Thymus (tissue), 11 donors: ENCODE data around the gene PKDREJ. TPM values are rescaled to one million over a fixed set of nuclear protein-coding genes. Genes with fewer than 3 reads are reported as not detected.
"Not testable (repeated sequence)": the region's sequence is repeated elsewhere in the genome, so short reads cannot be mapped to it uniquely, and the experiment has no call there.

Experiments used
- DNase-seq, 9 donors: peaks; one replicate each; pipeline ENCODE4 v3.0.0-alpha.2; 2013; ENCODE audit warnings: low spot score in 9 of 9, low read depth in 6 of 9, missing footprints in 1 of 9
- H3K27ac ChIP-seq, 2 donors: one replicate each; pipeline ENCODE4 v1.5.1; 2013; ENCODE audit warnings: control low read depth in 1 of 2, low read depth in 1 of 2, low read length in 1 of 2, mild to moderate bottlenecking in 1 of 2, moderate library complexity in 1 of 2
- H3K27me3 ChIP-seq, 2 donors: one replicate each; pipeline ENCODE4 v1.5.1; 2013; ENCODE audit warnings: low read length in 1 of 2; ENCODE audit not compliant: control insufficient read depth in 2 of 2, insufficient read depth in 1 of 2
- H3K36me3 ChIP-seq, 2 donors: one replicate each; pipeline ENCODE4 v1.5.1; 2013; ENCODE audit warnings: low read length in 1 of 2, mild to moderate bottlenecking in 1 of 2, moderate library complexity in 1 of 2; ENCODE audit not compliant: control insufficient read depth in 2 of 2, insufficient read depth in 2 of 2
- H3K4me1 ChIP-seq, 2 donors: one replicate each; pipeline ENCODE4 v1.5.1; 2013; ENCODE audit warnings: low read length in 2 of 2; ENCODE audit not compliant: control insufficient read depth in 2 of 2, insufficient read depth in 2 of 2
- H3K4me3 ChIP-seq, 2 donors: one replicate each; pipeline ENCODE4 v1.5.1; 2013; ENCODE audit warnings: low read length in 2 of 2, control low read depth in 1 of 2, mild to moderate bottlenecking in 1 of 2
- H3K9me3 ChIP-seq, 2 donors: one replicate each; pipeline ENCODE4 v1.5.1; 2013; ENCODE audit warnings: low read length in 1 of 2, mild to moderate bottlenecking in 1 of 2; ENCODE audit not compliant: control insufficient read depth in 2 of 2, insufficient read depth in 1 of 2
- WGBS: extraction: QIAGEN DNeasy Blood & Tissue Kit; methylation state at CpG from one replicate; pipeline ENCODE4 v1.1.7; 2013; 5-methylcytosine and 5-hydroxymethylcytosine counted together
- polyA plus RNA-seq: library from polyadenylated mRNA; stranded (reverse); fragments of 200-250 nt; gene quantifications from one replicate; pipeline ENCODE4 v1.2.3, GENCODE V29; 2013
- total RNA-seq: library from RNA; stranded (reverse); fragments of 120-200 nt; gene quantifications from one replicate; pipeline ENCODE4 v1.2.4, GENCODE V29; 2013
- donor health status: healthy.

PKDREJ gene
- total and polyA plus RNA-seq, 2 donors = 0.02 TPM; not detected in 1

GRCh38 chr22:46272762-46273431 lies 9.8 kb upstream of the PKDREJ start:
- Histone ChIP-seq H3K27ac (no peak overlapping the region), H3K4me3 (no peak overlapping the region), H3K27me3 (peaks cover 3 to 26% of the 10 kb centered on the region in 2 donors), H3K9me3 (no peaks in the 10 kb centered on the region), H3K4me1 (no peaks in the 10 kb centered on the region), H3K36me3 (peaks cover 0 to 5% of the 10 kb centered on the region in 2 donors)
- DNase-seq = no peak
- 97% methylated on average over 12 of the region's 12 CpGs for WGBS

GRCh38 chr22:46272196-46272595 lies 9.1 kb upstream of the PKDREJ start:
- Histone ChIP-seq H3K9me3 (peaks cover 0 to 3% of the 10 kb centered on the region in 2 donors), H3K4me3 (no peak overlapping the region), H3K27me3 (peaks cover 5 to 33% of the 10 kb centered on the region in 2 donors), H3K36me3 (peaks cover 0 to 5% of the 10 kb centered on the region in 2 donors), H3K27ac (no peak overlapping the region), H3K4me1 (peaks cover 0 to 4% of the 10 kb centered on the region in 2 donors)
- WGBS = 98% methylated on average over 8 of the region's 8 CpGs
- no peak for DNase-seq

DNA sequence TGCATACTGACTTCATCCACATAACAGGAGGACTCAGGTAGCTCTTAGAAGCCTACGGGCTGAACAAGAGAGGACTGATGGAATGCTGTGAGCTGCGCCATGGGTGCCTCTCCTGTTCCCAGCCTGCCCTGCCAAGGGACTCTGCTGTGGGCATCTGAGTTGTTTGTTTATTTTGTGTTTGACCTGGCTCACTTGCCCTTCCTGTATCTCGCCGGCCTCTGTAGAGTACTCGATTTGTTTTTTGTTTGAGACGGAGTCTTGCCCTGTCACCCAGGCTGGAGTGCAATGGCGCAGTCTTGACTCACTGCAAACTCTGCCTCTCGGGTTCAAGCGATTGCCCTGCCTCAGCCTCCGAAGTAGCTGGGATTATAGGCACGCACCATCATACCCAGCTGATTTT lies 6.4 kb upstream of the PKDREJ start:
- Histone ChIP-seq H3K27me3 (peaks cover 15 to 56% of the 10 kb centered on the region in 2 donors), H3K27ac (no peak overlapping the region), H3K4me1 (peaks cover 0 to 4% of the 10 kb centered on the region in 2 donors), H3K9me3 (peaks cover 5 to 11% of the 10 kb centered on the region in 2 donors), H3K36me3 (peaks cover 0 to 5% of the 10 kb centered on the region in 2 donors), H3K4me3 (no peak overlapping the region)
- WGBS = 96% methylated on average over 11 of the region's 11 CpGs
- no peak for DNase-seq

DNA sequence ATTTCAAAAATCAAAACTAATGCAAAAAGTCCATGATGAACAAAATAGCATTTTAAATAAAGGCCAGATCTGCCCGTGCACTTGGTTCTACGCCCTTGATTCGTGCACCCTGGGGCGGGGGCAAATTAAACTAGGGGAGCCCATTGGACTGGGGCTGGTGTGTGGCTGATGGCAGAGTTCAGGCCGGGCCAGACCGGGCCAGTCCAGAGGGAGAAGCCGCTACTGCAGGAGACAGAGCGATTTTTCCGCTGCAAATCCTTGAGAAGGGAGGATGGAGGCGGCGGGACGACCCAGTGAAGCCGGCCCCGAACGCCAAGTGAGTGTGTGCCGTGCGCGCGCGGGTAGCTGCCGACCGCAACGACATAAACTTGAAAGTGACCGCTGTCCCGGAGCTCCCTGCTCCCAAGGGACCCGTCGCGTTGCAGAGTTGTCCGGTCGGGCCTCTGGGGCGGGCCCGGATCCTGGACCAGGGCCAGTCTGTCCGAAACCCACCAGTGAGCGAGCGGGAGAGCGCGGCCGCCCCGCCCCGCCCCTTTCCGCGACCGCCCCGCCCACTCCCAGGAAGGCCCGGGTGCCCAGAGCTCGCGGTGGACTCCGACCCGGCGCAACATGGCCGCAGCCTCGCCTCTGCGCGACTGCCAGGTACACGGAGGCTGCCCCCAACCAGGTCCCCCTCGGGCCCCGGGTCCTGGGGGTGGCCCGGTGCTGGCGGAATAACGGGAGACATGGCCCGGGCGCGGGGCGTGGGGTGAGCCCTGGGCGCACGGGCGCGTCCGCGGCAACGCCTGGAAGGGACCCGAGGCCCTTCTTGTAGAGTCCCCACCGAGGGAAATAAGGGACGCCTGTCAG lies 4.5 kb upstream of the PKDREJ start, which contains the start of gene TTC38:
TSS of gene TTC38 (plus strand) at position 578 of the 849 bp plus-strand sequence. CDS start at position 610, 32 bp downstream.
- H3K27ac ChIP-seq = peak within 1 kb of the TSS in 1 of 2 donors; percentile 43
- peak within 1 kb of the TSS; percentile 50 to 70 for H3K4me3 ChIP-seq
- peak in 1 of 9 donors; percentile 35 for DNase-seq
- peaks cover 0 to 4% of the 10 kb centered on the region in 2 donors for H3K4me1 ChIP-seq
- H3K27me3 ChIP-seq = peaks cover 27 to 68% of the 10 kb centered on the region in 2 donors
- H3K36me3 ChIP-seq = no peaks in the 10 kb centered on the region
- peaks cover 8 to 11% of the 10 kb centered on the region in 2 donors for H3K9me3 ChIP-seq
- 3% methylated on average over 74 of the region's 74 CpGs for WGBS

- Histone ChIP-seq H3K9me3 (peaks cover 8 to 16% of the 10 kb centered on the region in 2 donors), H3K27me3 (peaks cover 44 to 88% of the 10 kb centered on the region in 2 donors)
- H3K27ac ChIP-seq, H3K36me3 ChIP-seq, DNase-seq, H3K4me1 ChIP-seq, H3K4me3 ChIP-seq: not testable (repeated sequence)
- 96% methylated on average over 4 of the region's 4 CpGs for WGBS
Observed at GRCh38 chr22:46265627-46266026, 2.5 kb upstream of the PKDREJ start.

GRCh38 chr22:46264520-46264919 lies 1.4 kb upstream of the PKDREJ start:
- WGBS = 99% methylated on average over 6 of the region's 6 CpGs
- H3K36me3 ChIP-seq, DNase-seq, H3K4me1 ChIP-seq, H3K27ac ChIP-seq, H3K4me3 ChIP-seq: not testable (repeated sequence)
- H3K27me3 ChIP-seq = peaks cover 47 to 93% of the 10 kb centered on the region in 2 donors
- peaks cover 8 to 16% of the 10 kb centered on the region in 2 donors for H3K9me3 ChIP-seq

GRCh38 chr22:46262449-46263215 lies 511 bp downstream of the PKDREJ start:
- Histone ChIP-seq H3K4me1 (peaks cover 0 to 3% of the 10 kb centered on the region in 2 donors), H3K9me3 (peaks cover 8 to 16% of the 10 kb centered on the region in 2 donors), H3K36me3 (no peaks in the 10 kb centered on the region), H3K27ac (no peak overlapping the region), H3K4me3 (peak overlapping the region in 1 of 2 donors; percentile 33), H3K27me3 (peaks cover 47 to 84% of the 10 kb centered on the region in 2 donors)
- 11% methylated on average over 109 of the region's 109 CpGs for WGBS
- DNase-seq = no peak

DNA sequence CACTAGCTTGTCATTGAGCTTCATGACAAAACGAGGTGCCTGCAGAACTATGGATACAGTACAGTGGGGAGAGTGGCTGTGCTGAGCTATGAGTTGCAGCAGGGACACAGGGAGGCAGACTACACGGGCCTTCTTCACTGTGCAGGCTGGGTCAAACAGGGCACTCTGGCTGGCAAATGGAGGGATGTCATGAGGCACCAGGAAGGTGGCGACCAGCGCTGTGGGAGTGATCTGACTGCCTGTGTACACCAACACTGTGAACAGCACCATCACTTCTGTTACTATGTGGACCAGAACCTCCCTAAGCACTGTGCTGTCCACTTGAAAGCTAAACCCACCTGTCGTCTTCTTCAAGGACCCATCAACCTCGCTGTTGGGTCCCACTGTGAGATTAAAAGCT lies 3.1 kb downstream of the PKDREJ start:
- peaks cover 35 to 61% of the 10 kb centered on the region in 2 donors for H3K27me3 ChIP-seq
- H3K36me3 ChIP-seq = no peaks in the 10 kb centered on the region
- no peaks in the 10 kb centered on the region for H3K4me1 ChIP-seq
- H3K4me3 ChIP-seq = no peak overlapping the region
- no peak overlapping the region for H3K27ac ChIP-seq
- H3K9me3 ChIP-seq = peaks cover 5 to 6% of the 10 kb centered on the region in 2 donors
- DNase-seq = no peak
- WGBS = 93% methylated on average over 6 of the region's 6 CpGs
